Activated CD8-positive, alpha-beta T cell treated with anti-CD3 and anti-CD28 coated beads, Interleukin-2, amount 10 ng/mL, durations not matched to agents 7 days and 5 days (primary cell): Measurements from ENCODE around the gene CNPY4. TPM values are rescaled to one million over a fixed set of nuclear protein-coding genes. Genes with fewer than 3 reads are reported as not detected.

Experiments
- ATAC-seq: fragments of 150-1000 bp; cut with Tn5 transposase; one replicate; pipeline ENCODE4 v1.10.0; 2021; ENCODE audit warnings: moderate library complexity
- CTCF ChIA-PET: fragments of 350-600 bp; sonication (Branson Sonifier 250); formaldehyde crosslinking; loops from one replicate; lab custom pipeline; 2021; ENCODE audit warnings: antibody characterized with exemption; lab: Charles Lee
- POLR2A ChIA-PET: fragments of 350-600 bp; sonication (Branson Sonifier 250); formaldehyde crosslinking; loops from one replicate; lab custom pipeline; 2021; ENCODE audit warnings: antibody characterized with exemption; lab: Charles Lee
- DNase-seq: peaks from one replicate; pipeline ENCODE4 v3.0.0-alpha.2; 2020
- H3K27ac Mint-ChIP-seq: one replicate; pipeline ENCODE4 v1.8.0; 2021; ENCODE audit warnings: mild to moderate bottlenecking, mixed read lengths
- H3K27me3 Mint-ChIP-seq: one replicate; pipeline ENCODE4 v1.8.0; 2021; ENCODE audit warnings: low read depth, mixed read lengths
- H3K36me3 Mint-ChIP-seq: one replicate; pipeline ENCODE4 v1.8.0; 2021; ENCODE audit warnings: low read depth, mixed read lengths
- H3K4me1 Mint-ChIP-seq: one replicate; pipeline ENCODE4 v1.8.0; 2021; ENCODE audit warnings: low read depth, mixed read lengths
- H3K4me3 Mint-ChIP-seq: one replicate; pipeline ENCODE4 v1.8.0; 2021; ENCODE audit warnings: mild to moderate bottlenecking, mixed read lengths
- H3K9me3 Mint-ChIP-seq: one replicate; pipeline ENCODE4 v1.8.0; 2022; ENCODE audit warnings: mixed read lengths; ENCODE audit not compliant: insufficient read depth
- microRNA-seq: library from miRNA; unstranded; fragments of <30 nt; microRNA quantifications from one replicate; pipeline ENCODE4 v1.2.0, GENCODE V29; 2022
- total RNA-seq, 2 experiments: library from RNA; stranded (reverse); gene quantifications; one replicate each; pipeline ENCODE4 v1.2.3, GENCODE V29; 2021

The CNPY4 gene
- total RNA-seq, 2 experiments from 2014 or later: 32.4 to 35.5 TPM

DNA sequence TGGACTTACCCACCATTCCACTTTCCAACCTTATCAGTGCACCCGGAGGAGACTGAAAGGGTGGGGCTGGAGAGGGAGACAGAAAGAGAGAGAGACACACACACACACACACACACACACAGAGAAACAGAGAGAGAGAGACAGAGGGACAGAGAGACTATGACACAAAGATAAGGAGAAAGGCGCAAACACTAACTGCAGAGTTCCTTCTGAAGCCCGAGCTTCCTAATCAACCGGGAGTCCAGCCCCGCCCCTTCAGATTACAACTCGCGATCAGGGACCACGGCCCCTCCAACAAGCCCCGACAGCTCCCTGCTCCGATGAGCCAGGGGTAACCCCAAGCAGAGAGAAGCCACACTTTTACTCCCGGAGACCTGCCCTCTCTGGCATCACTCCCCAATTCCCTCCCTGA, 48.5 kb downstream of the CNPY4 start:
- Mint-ChIP-seq H3K27me3 (peaks cover 14% of the 10 kb centered on the region), H3K4me3 (peak overlapping the region; percentile 73), H3K4me1 (peaks cover 77% of the 10 kb centered on the region), H3K9me3 (no peaks in the 10 kb centered on the region), H3K36me3 (no peaks in the 10 kb centered on the region), H3K27ac (peak overlapping the region; percentile 79)
- ATAC-seq (no peak), DNase-seq (no peak)
- POLR2A ChIA-PET: interaction anchor here (0.8 to 2.0 kb wide), 5 partner anchors 9 to 54 kb away, joined by 3 to 6 read pairs (median 5); partner anchors contain the start of gene GPC2
- CTCF ChIA-PET: interaction anchor here (0.6 to 3.5 kb wide), 10 partner anchors 8 to 245 kb away, joined by 3 to 27 read pairs (median 6); partner anchors contain the start of genes GPC2, LAMTOR4, STAG3 and TRAPPC14

DNA sequence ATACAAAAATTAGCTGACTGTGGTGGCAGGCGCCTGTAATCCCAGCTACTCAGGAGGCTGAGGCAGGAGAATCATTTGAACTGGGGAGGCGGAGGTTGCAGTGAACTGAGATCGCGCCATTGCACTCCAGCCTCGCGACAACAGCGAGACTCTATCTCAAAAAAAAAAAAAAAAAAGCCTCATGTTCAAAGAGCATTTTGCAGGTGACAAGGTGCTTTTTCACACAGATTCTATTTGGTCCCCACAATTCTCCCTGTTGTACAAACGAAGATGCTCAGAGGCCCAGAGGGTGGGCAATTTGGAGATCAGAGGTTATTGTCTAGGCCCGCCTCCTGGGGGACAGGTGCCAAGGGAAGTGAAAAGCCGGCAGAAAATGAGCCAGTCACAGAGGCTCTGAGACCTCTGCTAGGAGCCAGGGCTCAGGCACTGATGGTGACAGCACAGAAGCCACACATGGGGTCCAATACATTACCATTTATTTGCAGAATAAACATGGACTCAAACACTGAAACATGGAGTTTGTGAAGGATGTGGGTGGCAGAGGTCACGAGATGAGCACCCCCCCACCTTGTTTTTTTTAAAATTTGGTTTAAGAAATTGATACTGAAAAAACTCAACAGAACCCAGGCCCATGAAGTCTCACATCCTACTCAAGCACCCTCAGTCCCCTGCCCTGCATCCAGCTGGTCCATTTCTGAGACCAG, 49.9 kb downstream of the CNPY4 start:
- DNase-seq: no peak
- ChIA-PET CTCF (interaction anchor here (0.6 to 1.5 kb wide), 3 partner anchors 9 to 21 kb away, joined by 3 to 5 read pairs (median 3); no protein-coding TSS in a partner anchor), POLR2A (interaction anchor here (2.0 kb wide), 1 partner anchor 8 kb away, joined by 5 read pairs; the partner anchor contains the start of gene GPC2)
- Mint-ChIP-seq H3K4me1 (peaks cover 63% of the 10 kb centered on the region), H3K9me3 (no peaks in the 10 kb centered on the region), H3K4me3 (peak overlapping the region; percentile 73), H3K27me3 (peaks cover 18% of the 10 kb centered on the region), H3K27ac (peak overlapping the region; percentile 79), H3K36me3 (no peaks in the 10 kb centered on the region)
- ATAC-seq: no peak

DNA sequence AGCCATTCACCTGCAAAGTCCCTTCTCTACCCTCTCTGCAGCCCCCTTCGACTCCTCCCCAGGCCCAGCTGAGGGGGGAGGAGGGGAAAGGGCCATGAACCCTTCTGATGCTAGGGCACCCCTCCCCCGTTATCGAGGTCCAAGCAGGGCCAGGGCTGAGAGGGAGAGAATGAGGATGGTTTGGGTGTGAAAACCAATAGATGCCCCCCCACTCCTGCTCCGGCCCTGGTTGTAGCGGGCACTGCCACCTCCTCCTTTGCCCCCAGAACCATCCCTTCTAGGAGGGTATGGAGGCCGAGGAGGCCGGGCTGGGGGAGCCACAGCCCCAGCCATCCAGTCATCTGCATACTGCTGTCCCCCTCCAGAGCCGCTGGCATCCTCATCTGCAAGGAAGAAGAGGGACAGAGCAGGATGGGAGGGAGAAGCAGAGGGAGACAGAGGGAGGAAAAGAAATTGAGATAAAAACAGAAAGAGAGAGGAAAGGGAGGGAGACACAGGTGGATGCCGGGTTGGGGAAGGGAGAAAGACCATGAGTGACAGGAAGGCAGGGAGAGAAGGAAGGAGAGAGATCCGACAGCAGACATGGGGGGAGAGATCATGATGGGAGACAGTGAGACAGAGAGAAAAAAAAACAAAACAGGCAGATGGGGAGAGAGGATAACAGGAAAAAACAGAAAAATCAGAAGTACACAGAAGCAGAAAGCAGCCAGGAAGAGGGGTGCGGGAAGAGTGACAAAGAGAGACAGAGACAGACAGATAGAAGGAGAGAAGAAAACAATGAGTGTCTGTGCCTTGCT, 50.9 kb downstream of the CNPY4 start:
- Mint-ChIP-seq H3K27ac (peak overlapping the region; percentile 51), H3K4me3 (peak overlapping the region; percentile 30), H3K4me1 (peaks cover 59% of the 10 kb centered on the region), H3K27me3 (peaks cover 22% of the 10 kb centered on the region), H3K9me3 (no peaks in the 10 kb centered on the region), H3K36me3 (peaks cover 3% of the 10 kb centered on the region)
- ChIA-PET POLR2A (interaction anchor here (0.9 to 1.3 kb wide), 2 partner anchors 8 to 22 kb away, joined by 3 to 4 read pairs; partner anchors contain the start of gene LAMTOR4), CTCF (interaction anchor here (1.3 kb wide), 1 partner anchor 39 kb away, joined by 3 read pairs; no protein-coding TSS in a partner anchor)
- DNase-seq: no peak
- no peak for ATAC-seq

DNA sequence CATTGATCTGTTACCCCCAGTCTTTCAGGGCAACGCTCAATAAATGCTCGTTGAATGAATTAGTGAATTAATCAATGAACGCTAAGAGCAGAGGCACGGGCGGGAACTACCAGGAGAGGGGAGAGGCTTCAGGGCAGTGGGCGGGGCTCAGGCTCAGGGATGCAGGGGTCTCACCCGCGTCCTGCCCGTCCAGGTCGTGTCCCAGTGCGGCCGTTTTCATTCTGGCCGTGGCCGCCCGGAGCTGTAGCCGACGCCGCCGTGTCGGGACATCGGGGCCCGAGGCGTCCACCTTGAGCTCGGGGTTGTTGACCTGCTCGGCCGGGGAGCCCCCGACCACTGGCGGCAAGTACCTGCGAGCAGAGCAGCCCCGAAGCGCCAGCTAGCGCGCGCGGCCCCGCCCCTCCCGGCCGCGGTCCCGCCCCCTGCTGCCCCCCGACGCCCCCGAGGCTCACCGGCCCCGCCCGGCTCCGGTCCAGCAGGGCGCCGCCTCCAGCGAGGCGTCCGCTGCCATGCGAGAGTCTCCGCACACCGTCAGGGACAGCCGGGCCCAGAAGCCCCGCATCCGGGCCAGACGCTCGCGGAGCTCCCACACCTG, 51.8 kb downstream of the CNPY4 start:
- Mint-ChIP-seq H3K9me3 (no peaks in the 10 kb centered on the region), H3K36me3 (peaks cover 3% of the 10 kb centered on the region), H3K27me3 (peaks cover 27% of the 10 kb centered on the region), H3K4me3 (peak overlapping the region; percentile 30), H3K27ac (no peak overlapping the region), H3K4me1 (peaks cover 56% of the 10 kb centered on the region)
- DNase-seq (peak; percentile 51), ATAC-seq (peak; percentile 65)
- POLR2A ChIA-PET: interaction anchor here (0.9 to 1.4 kb wide), 3 partner anchors 9 to 22 kb away, joined by 3 to 6 read pairs (median 4); partner anchors contain the start of gene LAMTOR4
- CTCF ChIA-PET: interaction anchor here (0.8 to 1.3 kb wide), 5 partner anchors 37 to 236 kb away, joined by 3 read pairs; no protein-coding TSS in a partner anchor

DNA sequence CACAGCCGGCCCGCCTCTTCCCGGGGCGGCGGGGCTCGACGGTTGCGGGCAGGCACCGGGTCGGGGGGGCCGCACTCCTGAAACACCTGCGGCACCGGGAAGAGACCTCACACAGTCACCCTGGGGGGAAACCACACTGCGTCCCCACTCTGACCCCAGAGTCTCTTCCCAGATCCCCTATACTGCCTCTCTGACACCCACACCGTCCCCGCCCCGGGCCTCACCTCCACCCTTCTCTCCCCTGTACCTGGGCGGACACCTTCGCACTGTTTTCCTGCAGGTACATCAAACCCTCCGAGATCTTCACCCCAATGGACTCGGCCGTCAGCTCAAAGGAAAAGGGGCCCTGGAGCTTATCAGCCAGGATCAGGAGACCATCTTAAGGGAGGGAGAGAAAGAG, 52.4 kb downstream of the CNPY4 start:
- DNase-seq (no peak), ATAC-seq (peak; percentile 14)
- peak overlapping the region; percentile 65 for H3K4me3 Mint-ChIP-seq
- ChIA-PET CTCF (interaction anchor here (0.8 to 1.3 kb wide), 5 partner anchors 38 to 236 kb away, joined by 3 read pairs; no protein-coding TSS in a partner anchor), POLR2A (interaction anchor here (0.7 to 1.4 kb wide), 3 partner anchors 10 to 250 kb away, joined by 4 to 6 read pairs (median 4); partner anchors contain the start of gene LAMTOR4)
- peaks cover 32% of the 10 kb centered on the region for H3K27me3 Mint-ChIP-seq
- H3K4me1 Mint-ChIP-seq: peaks cover 55% of the 10 kb centered on the region
- H3K9me3 Mint-ChIP-seq: no peaks in the 10 kb centered on the region
- H3K36me3 Mint-ChIP-seq: peaks cover 3% of the 10 kb centered on the region
- no peak overlapping the region for H3K27ac Mint-ChIP-seq

DNA sequence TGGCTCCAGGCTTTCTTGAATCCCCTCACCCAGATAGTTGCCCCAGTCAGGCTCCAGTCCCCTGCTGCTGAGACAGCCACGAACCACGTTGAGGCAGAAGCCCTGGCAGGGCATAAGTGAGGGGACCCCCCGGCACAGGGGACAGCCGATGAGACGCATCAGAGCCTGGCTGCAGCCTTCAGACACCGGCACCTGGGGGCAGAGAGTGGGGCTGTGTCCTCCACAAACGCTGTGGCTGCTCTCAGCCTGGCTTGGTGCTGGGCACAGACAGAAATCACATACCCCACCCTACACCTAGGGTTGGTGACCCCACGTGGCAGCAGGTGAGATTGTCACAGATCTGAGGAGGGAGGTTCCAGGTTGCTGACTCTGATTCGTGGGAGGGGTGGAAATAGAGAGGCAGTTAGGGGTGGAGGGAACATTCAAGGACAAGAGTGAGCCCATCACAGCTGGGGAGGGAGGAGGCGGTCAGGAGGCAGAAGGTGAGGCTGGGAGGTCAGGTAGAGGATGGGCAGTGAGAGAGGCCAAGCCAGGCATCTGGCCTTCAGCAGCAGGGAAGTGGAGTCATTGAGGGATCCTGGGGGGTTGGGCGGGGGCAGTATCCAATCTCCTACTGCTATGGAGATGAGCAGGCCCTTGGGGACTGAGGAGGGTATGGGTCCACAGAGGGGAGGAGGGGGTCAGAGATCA, 54.5 kb downstream of the CNPY4 start:
- CTCF ChIA-PET: interaction anchor here (0.6 to 1.7 kb wide), 2 partner anchors 20 to 41 kb away, joined by 3 to 4 read pairs; no protein-coding TSS in a partner anchor
- no peak overlapping the region for H3K4me3 Mint-ChIP-seq
- peaks cover 3% of the 10 kb centered on the region for H3K36me3 Mint-ChIP-seq
- H3K4me1 Mint-ChIP-seq: peaks cover 44% of the 10 kb centered on the region
- POLR2A ChIA-PET: interaction anchor here (0.6 kb wide), 1 partner anchor 45 kb away, joined by 3 read pairs; no protein-coding TSS in a partner anchor
- DNase-seq (no peak), ATAC-seq (no peak)
- H3K9me3 Mint-ChIP-seq: no peaks in the 10 kb centered on the region
- H3K27ac Mint-ChIP-seq: no peak overlapping the region
- H3K27me3 Mint-ChIP-seq: peaks cover 28% of the 10 kb centered on the region

DNA sequence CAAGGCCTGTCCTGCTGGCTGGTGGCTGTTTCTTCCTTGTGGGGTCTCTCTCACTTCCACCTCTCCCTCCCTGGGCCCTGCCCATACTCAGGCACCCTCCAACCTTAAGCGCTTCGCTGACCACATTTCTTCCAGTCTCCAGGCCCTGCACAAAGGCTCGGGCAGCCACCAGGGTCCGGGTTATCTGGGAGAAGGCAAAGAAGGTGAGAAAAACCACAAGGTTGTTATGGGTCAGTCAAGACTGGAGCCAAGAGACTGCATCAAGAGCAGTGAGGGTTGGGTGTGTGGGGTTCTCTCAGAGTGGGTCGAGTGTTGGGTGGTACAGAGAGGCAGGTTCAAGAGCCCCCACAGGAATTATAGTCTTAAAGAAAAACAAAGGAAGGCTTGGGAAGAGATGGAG, 55.1 kb downstream of the CNPY4 start:
- H3K4me1 Mint-ChIP-seq: peaks cover 44% of the 10 kb centered on the region
- ATAC-seq (no peak), DNase-seq (no peak)
- ChIA-PET POLR2A (no interaction called here), CTCF (interaction anchor here (1.7 kb wide), 1 partner anchor 42 kb away, joined by 4 read pairs; no protein-coding TSS in a partner anchor)
- H3K36me3 Mint-ChIP-seq: peaks cover 3% of the 10 kb centered on the region
- peaks cover 28% of the 10 kb centered on the region for H3K27me3 Mint-ChIP-seq
- no peak overlapping the region for H3K4me3 Mint-ChIP-seq
- H3K27ac Mint-ChIP-seq: no peak overlapping the region
- no peaks in the 10 kb centered on the region for H3K9me3 Mint-ChIP-seq

Small RNA genes within 50 kb of the gene (microRNA-seq; reads per million reads assigned to microRNA genes)
- 5,108 reads per million, percentile 92 among the genes with 10 or more reads in this experiment for gene MIR106B
- gene MIR25: 1,324 reads per million, percentile 83 among the genes with 10 or more reads in this experiment
- gene MIR4658: not detected
- gene MIR93: 28,014 reads per million, percentile 97 among the genes with 10 or more reads in this experiment

Other genes with a start within 250 kb of the CNPY4 start
- under 1 TPM; 0.42 to 0.60 TPM for gene OR2AE1, start 242.6 kb upstream of the CNPY4 start, total RNA-seq
- 10 to 100 TPM; 26.7 to 28.0 TPM for gene TRIM4, start 200.1 kb upstream of the CNPY4 start, total RNA-seq
- under 1 TPM in 1 of 2 experiments, not detected in 1; 0.21 TPM for gene GJC3, start 190.0 kb upstream of the CNPY4 start, total RNA-seq
- gene AZGP1, start 143.6 kb upstream of the CNPY4 start, total RNA-seq: not detected
- gene ZKSCAN1, start 104.0 kb upstream of the CNPY4 start, total RNA-seq: 10 to 100 TPM; 50.4 to 54.5 TPM
- 1 to 10 TPM; 5.8 to 7.5 TPM for gene ZSCAN21, start 69.9 kb upstream of the CNPY4 start, total RNA-seq
- gene ZNF3, start 37.9 kb upstream of the CNPY4 start, total RNA-seq: 10 to 100 TPM; 20.9 to 21.8 TPM
- gene COPS6, start 30.7 kb upstream of the CNPY4 start, total RNA-seq: 10 to 100 TPM; 74.0 to 78.3 TPM
- gene MCM7, start 18.2 kb upstream of the CNPY4 start, total RNA-seq: 100 to 1,000 TPM; 364 to 375 TPM
- 10 to 100 TPM; 10.8 to 13.0 TPM for gene AP4M1, start 18.0 kb upstream of the CNPY4 start, total RNA-seq
- gene TAF6, start 276 bp upstream of the CNPY4 start, total RNA-seq: 10 to 100 TPM; 74.6 to 81.0 TPM
- 1 to 10 TPM; 4.3 to 5.7 TPM for gene MBLAC1, start 7.3 kb downstream of the CNPY4 start, total RNA-seq
- 100 to 1,000 TPM; 134 to 143 TPM for gene LAMTOR4, start 29.3 kb downstream of the CNPY4 start, total RNA-seq
- 10 to 100 TPM; 42.7 to 44.0 TPM for gene TRAPPC14, start 39.1 kb downstream of the CNPY4 start, total RNA-seq
- 1 to 10 TPM; 2.8 to 3.5 TPM for gene GAL3ST4, start 49.0 kb downstream of the CNPY4 start, total RNA-seq
- gene GPC2, start 57.7 kb downstream of the CNPY4 start, total RNA-seq: 1 to 10 TPM; 8.1 to 8.2 TPM
- 10 to 100 TPM; 16.5 to 20.6 TPM for gene STAG3, start 58.3 kb downstream of the CNPY4 start, total RNA-seq
- gene PVRIG, start 100.3 kb downstream of the CNPY4 start, total RNA-seq: 10 to 100 TPM; 61.6 to 64.8 TPM
- not detected for gene SPDYE3, start 188.1 kb downstream of the CNPY4 start, total RNA-seq
- 10 to 100 TPM; 75.7 to 77.2 TPM for gene PILRB, start 238.5 kb downstream of the CNPY4 start, total RNA-seq